K562 (cell line): Measurements from ENCODE around the gene XYLB. TPM values are rescaled to one million over a fixed set of nuclear protein-coding genes. Genes with fewer than 3 reads are reported as not detected.

Experiments
- BDP1 ChIP-seq: IDR thresholded peaks from 3 replicates; pipeline ENCODE4 v1.6.1; 2011; ENCODE audit not compliant: insufficient read length, insufficient read depth
- CHD2 ChIP-seq: IDR thresholded peaks from 2 replicates; pipeline ENCODE4 v1.6.1; 2011; ENCODE audit warnings: low read depth, low read length
- DDX20 ChIP-seq: fragments of 450-650 bp; IDR thresholded peaks from 2 replicates; pipeline ENCODE4 v1.6.1; 2016; ENCODE audit warnings: missing genetic modification characterization, low read depth, mild to moderate bottlenecking, missing compliant biosample characterization, moderate library complexity
- ETS2 ChIP-seq: IDR thresholded peaks from 2 replicates; pipeline ENCODE4 v1.6.1; 2016; ENCODE audit warnings: borderline replicate concordance, missing genetic modification characterization, mild to moderate bottlenecking, moderate library complexity, missing compliant biosample characterization; ENCODE audit not compliant: poor library complexity, severe bottlenecking
- HCFC1 ChIP-seq: IDR thresholded peaks from 2 replicates; pipeline ENCODE4 v1.6.1; 2012; ENCODE audit warnings: low read depth, low read length, improper control_type of control experiment
- HNRNPK ChIP-seq: fragments of 200-400 bp; formaldehyde crosslinking; IDR thresholded peaks from one replicate; pipeline ENCODE4 v1.6.1; 2018; ENCODE audit warnings: mild to moderate bottlenecking, low read depth, low read length; ENCODE audit not compliant: poor library complexity, severe bottlenecking
- NFATC3 ChIP-seq: fragments of 450-650 bp; IDR thresholded peaks from 2 replicates; pipeline ENCODE4 v1.6.1; 2017; ENCODE audit warnings: mild to moderate bottlenecking
- PML ChIP-seq: IDR thresholded peaks from 2 replicates; pipeline ENCODE4 v1.6.1; 2012; ENCODE audit warnings: low read length, inconsistent platforms
- PPARD ChIP-seq: fragments of 250-450 bp; sonication (Bioruptor Pico); IDR thresholded peaks from 2 replicates; pipeline ENCODE4 v1.8.0; 2022; ENCODE audit warnings: inconsistent platforms, mild to moderate bottlenecking, moderate library complexity
- SIX5 ChIP-seq, 2 experiments: IDR thresholded peaks; 2 replicates each; pipeline ENCODE4 v1.6.1; 2011; ENCODE audit warnings: low read length in 2 of 2, borderline replicate concordance in 1 of 2, low read depth in 1 of 2, mild to moderate bottlenecking in 1 of 2, moderate library complexity in 1 of 2; ENCODE audit not compliant: insufficient read depth in 1 of 2
- SNIP1 ChIP-seq: fragments of 450-650 bp; IDR thresholded peaks from 2 replicates; pipeline ENCODE4 v1.7.1; 2017; ENCODE audit warnings: low read depth, mild to moderate bottlenecking
- STAG1 ChIP-seq: sonication (generic); formaldehyde crosslinking; IDR thresholded peaks from 2 replicates; pipeline ENCODE4 v1.5.0; 2020; ENCODE audit warnings: missing genetic modification reagents, borderline replicate concordance
- ZBTB1 ChIP-seq: sonication (generic); formaldehyde crosslinking; IDR thresholded peaks from 2 replicates; pipeline ENCODE4 v1.8.1; 2023; ENCODE audit warnings: missing genetic modification reagents, low read depth, mild to moderate bottlenecking, borderline replicate concordance
- ZNF165 ChIP-seq: fragments of 250-450 bp; sonication (Bioruptor Pico); IDR thresholded peaks from 2 replicates; pipeline ENCODE4 v1.4.0; 2020; ENCODE audit warnings: borderline replicate concordance
- ZNF707 ChIP-seq: fragments of 250-450 bp; sonication (Bioruptor Pico); conservative IDR thresholded peaks from 2 replicates; pipeline ENCODE4 v1.8.0; 2022; ENCODE audit warnings: inconsistent platforms, mild to moderate bottlenecking, moderate library complexity
- polyA plus RNA-seq, 8 experiments: library from polyadenylated mRNA; depleted of rRNA in 4 of 8; stranded (reverse) in 5 of 8; unstranded in 3 of 8; fragments of >200 nt; fragmentation: Nextera tagmentation in 2 of 8; fragmentation: Illumina TruSeq in 1 of 8; extraction: Ambion mirVana in 2 of 8; extraction: Trizol in 1 of 8; gene quantifications; 2 replicates each; pipeline versions ENCODE4 v1.2.1 to v1.2.3, GENCODE V29; 2011 to 2014; ENCODE audit warnings: inconsistent platforms in 1 of 8, missing spikeins in 1 of 8
- total RNA-seq, 7 experiments: library from RNA; depleted of rRNA in 6 of 7; stranded (reverse); fragments of >200 nt in 6 of 7; fragmentation: Illumina TruSeq in 2 of 7; extraction: Trizol in 2 of 7; gene quantifications; 2 replicates each; pipeline versions ENCODE4 v1.2.1 to v1.2.3, GENCODE V29; 2011 to 2021; ENCODE audit warnings: low replicate concordance in 1 of 7
- TF ChIP-seq, protein P1 (sequence below): sonication (generic); formaldehyde crosslinking; IDR thresholded peaks from 2 replicates; pipeline ENCODE4 v1.8.0; 2023; ENCODE audit warnings: missing genetic modification reagents, mild to moderate bottlenecking, borderline replicate concordance
- TF ChIP-seq, protein P2 (sequence below): sonication (generic); IDR thresholded peaks from 2 replicates; pipeline ENCODE4 v1.6.1; 2016
- TF ChIP-seq, protein P3 (sequence below): fragments of 450-650 bp; formaldehyde crosslinking; IDR thresholded peaks from 2 replicates; pipeline ENCODE4 v1.4.0; 2022; ENCODE audit warnings: missing genetic modification characterization
- TF ChIP-seq, protein P4 (sequence below): fragments of 250-450 bp; sonication (Bioruptor Pico); IDR thresholded peaks from 2 replicates; pipeline ENCODE4 v1.6.1; 2021; ENCODE audit warnings: mild to moderate bottlenecking

The XYLB gene
- total and polyA plus RNA-seq, 9 of the 15 experiments (the other 6 are each of a cell fraction or from before 2014, with no cell fraction given), result 4.0 to 20.2 (median 13.2) TPM

DNA sequence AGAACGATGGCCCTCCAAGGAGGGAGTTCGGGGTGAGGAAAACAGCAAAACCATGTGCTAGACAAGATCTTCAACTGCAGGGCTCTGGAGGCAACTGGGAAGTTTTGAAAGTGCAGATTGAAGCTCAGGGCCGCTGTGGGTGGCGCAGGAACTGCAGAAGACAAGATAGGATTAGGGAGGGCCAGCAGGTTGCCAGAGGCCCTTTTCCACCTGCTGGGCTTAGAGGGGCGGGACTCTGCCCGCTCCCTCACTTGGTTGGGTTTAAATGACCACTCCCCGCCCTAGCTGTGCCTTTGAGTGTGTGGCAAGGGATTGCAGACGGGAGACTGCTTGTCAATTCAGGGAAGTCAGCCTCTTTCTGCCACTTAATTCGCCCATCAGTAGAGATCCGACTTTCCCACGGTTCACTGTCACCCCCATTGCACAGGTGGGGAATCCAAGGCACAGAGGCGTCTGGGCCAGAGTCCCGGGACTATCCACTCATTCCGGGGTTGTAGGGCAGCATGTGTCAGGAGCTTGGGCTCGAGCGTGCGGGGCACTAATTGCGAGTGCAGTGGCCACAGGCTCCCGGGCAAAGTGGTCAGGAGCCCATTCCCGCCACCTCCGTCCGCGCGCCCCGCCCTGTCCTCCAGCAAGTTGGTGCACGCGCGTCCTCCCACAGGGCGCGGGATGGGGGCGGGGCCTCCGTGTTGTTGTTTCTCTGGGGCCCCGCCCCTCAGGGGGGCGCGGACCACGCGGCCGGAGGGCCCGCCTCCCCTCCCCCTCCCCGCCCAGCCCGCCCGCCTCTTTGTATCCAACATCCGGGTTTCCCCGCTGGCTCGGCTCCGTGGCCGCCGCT is 106.7 kb downstream of the XYLB start, which contains the start of gene ACVR2B (continued):
- TF ChIP-seq, protein P1, sequence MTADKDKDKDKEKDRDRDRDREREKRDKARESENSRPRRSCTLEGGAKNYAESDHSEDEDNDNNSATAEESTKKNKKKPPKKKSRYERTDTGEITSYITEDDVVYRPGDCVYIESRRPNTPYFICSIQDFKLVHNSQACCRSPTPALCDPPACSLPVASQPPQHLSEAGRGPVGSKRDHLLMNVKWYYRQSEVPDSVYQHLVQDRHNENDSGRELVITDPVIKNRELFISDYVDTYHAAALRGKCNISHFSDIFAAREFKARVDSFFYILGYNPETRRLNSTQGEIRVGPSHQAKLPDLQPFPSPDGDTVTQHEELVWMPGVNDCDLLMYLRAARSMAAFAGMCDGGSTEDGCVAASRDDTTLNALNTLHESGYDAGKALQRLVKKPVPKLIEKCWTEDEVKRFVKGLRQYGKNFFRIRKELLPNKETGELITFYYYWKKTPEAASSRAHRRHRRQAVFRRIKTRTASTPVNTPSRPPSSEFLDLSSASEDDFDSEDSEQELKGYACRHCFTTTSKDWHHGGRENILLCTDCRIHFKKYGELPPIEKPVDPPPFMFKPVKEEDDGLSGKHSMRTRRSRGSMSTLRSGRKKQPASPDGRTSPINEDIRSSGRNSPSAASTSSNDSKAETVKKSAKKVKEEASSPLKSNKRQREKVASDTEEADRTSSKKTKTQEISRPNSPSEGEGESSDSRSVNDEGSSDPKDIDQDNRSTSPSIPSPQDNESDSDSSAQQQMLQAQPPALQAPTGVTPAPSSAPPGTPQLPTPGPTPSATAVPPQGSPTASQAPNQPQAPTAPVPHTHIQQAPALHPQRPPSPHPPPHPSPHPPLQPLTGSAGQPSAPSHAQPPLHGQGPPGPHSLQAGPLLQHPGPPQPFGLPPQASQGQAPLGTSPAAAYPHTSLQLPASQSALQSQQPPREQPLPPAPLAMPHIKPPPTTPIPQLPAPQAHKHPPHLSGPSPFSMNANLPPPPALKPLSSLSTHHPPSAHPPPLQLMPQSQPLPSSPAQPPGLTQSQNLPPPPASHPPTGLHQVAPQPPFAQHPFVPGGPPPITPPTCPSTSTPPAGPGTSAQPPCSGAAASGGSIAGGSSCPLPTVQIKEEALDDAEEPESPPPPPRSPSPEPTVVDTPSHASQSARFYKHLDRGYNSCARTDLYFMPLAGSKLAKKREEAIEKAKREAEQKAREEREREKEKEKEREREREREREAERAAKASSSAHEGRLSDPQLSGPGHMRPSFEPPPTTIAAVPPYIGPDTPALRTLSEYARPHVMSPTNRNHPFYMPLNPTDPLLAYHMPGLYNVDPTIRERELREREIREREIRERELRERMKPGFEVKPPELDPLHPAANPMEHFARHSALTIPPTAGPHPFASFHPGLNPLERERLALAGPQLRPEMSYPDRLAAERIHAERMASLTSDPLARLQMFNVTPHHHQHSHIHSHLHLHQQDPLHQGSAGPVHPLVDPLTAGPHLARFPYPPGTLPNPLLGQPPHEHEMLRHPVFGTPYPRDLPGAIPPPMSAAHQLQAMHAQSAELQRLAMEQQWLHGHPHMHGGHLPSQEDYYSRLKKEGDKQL (CRISPR knock-in tag), result peak; percentile 49; the same call in 1 of the 2 replicates
- TF ChIP-seq SIX5 (IDR thresholded peaks at IDR 0.05; ENCODE audit: borderline replicate concordance in 1 of 2, insufficient read depth in 1 of 2, low read depth in 1 of 2, low read length in 2 of 2) (no peak), DDX20 (no peak), ZNF165 (CRISPR knock-in tag) (peak; percentile 39; the same call in 1 of the 2 replicates), NFATC3 (no peak), SNIP1 (no peak), HCFC1 (0 out of 2 replicates have a peak, but pooled peaks have one; percentile 14), BDP1 (no peak), ZBTB1 (no peak), PPARD (CRISPR knock-in tag) (no peak), HNRNPK (no peak), ETS2 (tag) (no peak), STAG1 (CRISPR knock-in tag) (0 out of 2 replicates have a peak, but pooled peaks have one; percentile 28), PML (no peak), ZNF707 (CRISPR knock-in tag) (no peak), CHD2 (peak; percentile 47; the same call in 1 of the 2 replicates)
- TF ChIP-seq, protein P2, sequence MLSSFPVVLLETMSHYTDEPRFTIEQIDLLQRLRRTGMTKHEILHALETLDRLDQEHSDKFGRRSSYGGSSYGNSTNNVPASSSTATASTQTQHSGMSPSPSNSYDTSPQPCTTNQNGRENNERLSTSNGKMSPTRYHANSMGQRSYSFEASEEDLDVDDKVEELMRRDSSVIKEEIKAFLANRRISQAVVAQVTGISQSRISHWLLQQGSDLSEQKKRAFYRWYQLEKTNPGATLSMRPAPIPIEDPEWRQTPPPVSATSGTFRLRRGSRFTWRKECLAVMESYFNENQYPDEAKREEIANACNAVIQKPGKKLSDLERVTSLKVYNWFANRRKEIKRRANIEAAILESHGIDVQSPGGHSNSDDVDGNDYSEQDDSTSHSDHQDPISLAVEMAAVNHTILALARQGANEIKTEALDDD, result no peak
- TF ChIP-seq, protein P3, sequence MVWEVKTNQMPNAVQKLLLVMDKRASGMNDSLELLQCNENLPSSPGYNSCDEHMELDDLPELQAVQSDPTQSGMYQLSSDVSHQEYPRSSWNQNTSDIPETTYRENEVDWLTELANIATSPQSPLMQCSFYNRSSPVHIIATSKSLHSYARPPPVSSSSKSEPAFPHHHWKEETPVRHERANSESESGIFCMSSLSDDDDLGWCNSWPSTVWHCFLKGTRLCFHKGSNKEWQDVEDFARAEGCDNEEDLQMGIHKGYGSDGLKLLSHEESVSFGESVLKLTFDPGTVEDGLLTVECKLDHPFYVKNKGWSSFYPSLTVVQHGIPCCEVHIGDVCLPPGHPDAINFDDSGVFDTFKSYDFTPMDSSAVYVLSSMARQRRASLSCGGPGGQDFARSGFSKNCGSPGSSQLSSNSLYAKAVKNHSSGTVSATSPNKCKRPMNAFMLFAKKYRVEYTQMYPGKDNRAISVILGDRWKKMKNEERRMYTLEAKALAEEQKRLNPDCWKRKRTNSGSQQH (CRISPR knock-in tag), result no peak
- TF ChIP-seq, protein P4, sequence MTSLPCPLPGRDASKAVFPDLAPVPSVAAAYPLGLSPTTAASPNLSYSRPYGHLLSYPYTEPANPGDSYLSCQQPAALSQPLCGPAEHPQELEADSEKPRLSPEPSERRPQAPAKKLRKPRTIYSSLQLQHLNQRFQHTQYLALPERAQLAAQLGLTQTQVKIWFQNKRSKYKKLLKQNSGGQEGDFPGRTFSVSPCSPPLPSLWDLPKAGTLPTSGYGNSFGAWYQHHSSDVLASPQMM (CRISPR knock-in tag), result no peak
